GM23338 (cell line): ENCODE results near the gene ZFHX2. TPM values are rescaled to one million over a fixed set of nuclear protein-coding genes. Genes with fewer than 3 reads are reported as not detected.
A peak's percentile ranks its signal among the peaks of the same experiment; 100 is the strongest.

ENCODE experiments used
- ATAC-seq: fragments of 200-7000 bp; cut with Tn5 transposase; 3 replicates; pipeline ENCODE4 v1.9.1; 2020
- DNase-seq: peaks from one replicate; pipeline ENCODE4 v3.0.0-alpha.2; 2015; ENCODE audit warnings: low spot score
- H2AFZ ChIP-seq: fragments of 200-600 bp; sonication (generic); 2 replicates; pipeline ENCODE4 v1.8.0; 2016; ENCODE audit warnings: antibody characterized with exemption, mild to moderate bottlenecking, moderate library complexity
- H3F3A ChIP-seq: fragments of 200-600 bp; sonication (generic); replicated peaks from 2 replicates; pipeline ENCODE4 v1.8.0; 2017; ENCODE audit warnings: antibody characterized with exemption, mixed run types, low read depth
- H3K27ac ChIP-seq: fragments of 200-600 bp; sonication (generic); 2 replicates; pipeline ENCODE4 v1.6.1; 2016; ENCODE audit warnings: low read depth
- H3K27me3 ChIP-seq: fragments of 200-600 bp; sonication (generic); 2 replicates; pipeline ENCODE4 v1.8.0; 2016; ENCODE audit warnings: mild to moderate bottlenecking, mixed run types, moderate library complexity; ENCODE audit not compliant: insufficient read depth
- H3K36me3 ChIP-seq: fragments of 200-600 bp; sonication (generic); 2 replicates; pipeline ENCODE4 v1.8.0; 2016; ENCODE audit warnings: mild to moderate bottlenecking; ENCODE audit not compliant: insufficient read depth
- H3K4me1 ChIP-seq: fragments of 200-600 bp; sonication (generic); 2 replicates; pipeline ENCODE4 v1.8.0; 2016; ENCODE audit warnings: mild to moderate bottlenecking, moderate library complexity; ENCODE audit not compliant: insufficient read depth
- H3K4me2 ChIP-seq: fragments of 200-600 bp; sonication (generic); 2 replicates; pipeline ENCODE4 v1.7.1; 2017; ENCODE audit warnings: mixed run types
- H3K4me3 ChIP-seq: fragments of 200-600 bp; sonication (generic); 2 replicates; pipeline ENCODE4 v1.6.1; 2016; ENCODE audit warnings: mixed run types
- H3K79me2 ChIP-seq: fragments of 200-600 bp; sonication (generic); replicated peaks from 2 replicates; pipeline ENCODE4 v1.8.0; 2017; ENCODE audit warnings: mild to moderate bottlenecking; ENCODE audit not compliant: insufficient read depth
- H3K9me2 ChIP-seq: fragments of 200-600 bp; sonication (generic); 2 replicates; pipeline ENCODE4 v1.8.0; 2017; ENCODE audit not compliant: insufficient read depth
- H4K20me1 ChIP-seq: fragments of 200-600 bp; sonication (generic); replicated peaks from 2 replicates; pipeline ENCODE4 v1.8.0; 2017; ENCODE audit warnings: mild to moderate bottlenecking; ENCODE audit not compliant: insufficient read depth
- H3K27ac Mint-ChIP-seq: 2 replicates; pipeline ENCODE4 v1.8.0; 2020; ENCODE audit warnings: inconsistent platforms, mild to moderate bottlenecking, moderate library complexity, mixed read lengths
- H3K27me3 Mint-ChIP-seq: 3 replicates; pipeline ENCODE4 v1.8.0; 2022; ENCODE audit warnings: low read depth, mild to moderate bottlenecking, moderate library complexity, mixed read lengths, inconsistent platforms; ENCODE audit not compliant: insufficient read depth, poor library complexity
- H3K36me3 Mint-ChIP-seq: 3 replicates; pipeline ENCODE4 v1.8.0; 2021; ENCODE audit warnings: low read depth, mild to moderate bottlenecking, inconsistent platforms, moderate library complexity, mixed read lengths
- H3K4me1 Mint-ChIP-seq: 3 replicates; pipeline ENCODE4 v1.8.0; 2020; ENCODE audit warnings: mild to moderate bottlenecking, inconsistent platforms, mixed read lengths
- H3K4me3 Mint-ChIP-seq: 3 replicates; pipeline ENCODE4 v1.8.0; 2021; ENCODE audit warnings: moderate library complexity, mild to moderate bottlenecking, inconsistent platforms, mixed read lengths
- H3K9me3 Mint-ChIP-seq: 3 replicates; pipeline ENCODE4 v1.8.0; 2020; ENCODE audit warnings: moderate library complexity, mild to moderate bottlenecking, inconsistent platforms, mixed read lengths
- CTCF ChIP-seq, 2 experiments: fragments of 200-600 bp in 1 of 2; sonication (generic) in 1 of 2; conservative IDR thresholded peaks; 2 replicates each; pipeline versions ENCODE4 v1.5.1 to v1.6.1; 2016 to 2017; ENCODE audit warnings: antibody characterized with exemption in 2 of 2, low read depth in 2 of 2, mild to moderate bottlenecking in 2 of 2, moderate library complexity in 1 of 2
- EZH2 ChIP-seq: fragments of 200-600 bp; sonication (generic); IDR thresholded peaks from one replicate; pipeline ENCODE4 v1.8.0; 2017; ENCODE audit warnings: antibody characterized with exemption, mild to moderate bottlenecking, low read depth; ENCODE audit not compliant: unreplicated experiment
- EZH2phosphoT487 ChIP-seq: fragments of 200-600 bp; sonication (generic); IDR thresholded peaks from one replicate; pipeline ENCODE4 v1.8.1; 2018; ENCODE audit warnings: antibody characterized with exemption; ENCODE audit not compliant: unreplicated experiment
- NANOG ChIP-seq: IDR thresholded peaks from 2 replicates; pipeline ENCODE4 v1.6.1; 2016; ENCODE audit warnings: antibody characterized with exemption, borderline replicate concordance
- polyA plus RNA-seq: library from polyadenylated mRNA; unstranded; fragments of >200 nt; fragmentation: Nextera tagmentation; extraction: Ambion mirVana; gene quantifications from 2 replicates; pipeline ENCODE4 v1.2.1, GENCODE V29; 2016
- total RNA-seq: library from RNA; depleted of rRNA; stranded (reverse); fragments of >200 nt; shearing (Covaris generic); gene quantifications from 2 replicates; pipeline ENCODE4 v1.2.3, GENCODE V29; 2014
- TF ChIP-seq, protein P1 (sequence below): IDR thresholded peaks from one replicate; pipeline ENCODE4 v1.6.1; 2018; ENCODE audit warnings: antibody characterized with exemption; ENCODE audit not compliant: unreplicated experiment

Gene ZFHX2
- total and polyA plus RNA-seq, 2 experiments from 2014 or later: 11.6 to 18.5 TPM

- TF ChIP-seq CTCF (conservative IDR thresholded peaks at IDR 0.05; ENCODE audit: low read depth in 2 of 2): no peak
These were observed 12.1 kb upstream of the ZFHX2 start (continued) for GRCh38 chr14:23563473-23564180.

DNA sequence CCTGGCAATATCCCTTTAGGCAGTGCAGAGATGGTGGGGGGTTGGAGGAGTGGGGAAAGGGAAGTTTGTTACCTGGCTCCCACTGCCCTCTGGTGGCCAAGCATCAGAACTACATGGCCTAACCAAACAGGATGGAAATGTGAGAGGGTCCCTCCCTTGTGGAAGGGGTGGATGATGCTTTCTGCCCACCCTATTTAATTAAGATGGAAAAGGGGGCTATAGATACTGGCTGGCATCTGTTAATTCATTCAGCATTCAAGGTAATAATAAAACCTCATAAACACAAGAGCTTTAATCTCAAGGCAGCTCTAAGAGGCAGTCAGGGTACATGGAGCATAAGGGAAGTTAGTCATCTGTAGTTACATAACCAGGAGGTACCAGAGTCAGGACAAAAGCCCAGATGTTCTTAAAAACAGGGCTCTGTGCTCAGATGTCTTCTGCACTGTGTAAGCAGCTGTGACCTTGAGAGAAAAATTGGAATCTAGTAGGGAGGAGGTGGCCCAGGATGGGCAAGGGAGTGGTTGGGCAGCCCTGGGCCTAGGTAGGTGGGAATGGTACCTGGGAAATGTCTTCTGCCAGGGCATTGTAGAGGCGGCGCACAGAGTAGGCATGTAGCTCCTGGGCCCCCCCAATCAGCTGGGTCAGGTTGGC, 11.4 kb upstream of the ZFHX2 start:
- Mint-ChIP-seq H3K36me3 (peaks cover 54% of the 10 kb centered on the region), H3K4me3 (no peak overlapping the region; the same call in 2 of the 3 replicates), H3K27ac (no peak overlapping the region), H3K4me1 (peaks cover 33% of the 10 kb centered on the region), H3K9me3 (no peaks in the 10 kb centered on the region; the same call in 2 of the 3 replicates), H3K27me3 (peaks cover 39% of the 10 kb centered on the region)
- Histone ChIP-seq H3K27ac (no peak overlapping the region), H3K4me3 (no peak overlapping the region), H3F3A (peaks cover 9% of the 10 kb centered on the region; the same call in 1 of the 2 replicates), H2AFZ (no peak overlapping the region), H3K4me1 (peaks cover 26% of the 10 kb centered on the region), H3K4me2 (no peak overlapping the region), H3K36me3 (no peaks in the 10 kb centered on the region; the same call in 1 of the 2 replicates), H4K20me1 (no peaks in the 10 kb centered on the region; the same call in 1 of the 2 replicates), H3K27me3 (no peaks in the 10 kb centered on the region), H3K9me2 (no peaks in the 10 kb centered on the region), H3K79me2 (peaks cover 3% of the 10 kb centered on the region)
- ATAC-seq (peak; percentile 22), DNase-seq (peak; percentile 90)
- TF ChIP-seq EZH2 (no peak), EZH2phosphoT487 (no peak), CTCF (conservative IDR thresholded peaks at IDR 0.05; ENCODE audit: low read depth in 2 of 2) (peak; percentile 95 to 98), NANOG (no peak)
- TF ChIP-seq, protein P1, sequence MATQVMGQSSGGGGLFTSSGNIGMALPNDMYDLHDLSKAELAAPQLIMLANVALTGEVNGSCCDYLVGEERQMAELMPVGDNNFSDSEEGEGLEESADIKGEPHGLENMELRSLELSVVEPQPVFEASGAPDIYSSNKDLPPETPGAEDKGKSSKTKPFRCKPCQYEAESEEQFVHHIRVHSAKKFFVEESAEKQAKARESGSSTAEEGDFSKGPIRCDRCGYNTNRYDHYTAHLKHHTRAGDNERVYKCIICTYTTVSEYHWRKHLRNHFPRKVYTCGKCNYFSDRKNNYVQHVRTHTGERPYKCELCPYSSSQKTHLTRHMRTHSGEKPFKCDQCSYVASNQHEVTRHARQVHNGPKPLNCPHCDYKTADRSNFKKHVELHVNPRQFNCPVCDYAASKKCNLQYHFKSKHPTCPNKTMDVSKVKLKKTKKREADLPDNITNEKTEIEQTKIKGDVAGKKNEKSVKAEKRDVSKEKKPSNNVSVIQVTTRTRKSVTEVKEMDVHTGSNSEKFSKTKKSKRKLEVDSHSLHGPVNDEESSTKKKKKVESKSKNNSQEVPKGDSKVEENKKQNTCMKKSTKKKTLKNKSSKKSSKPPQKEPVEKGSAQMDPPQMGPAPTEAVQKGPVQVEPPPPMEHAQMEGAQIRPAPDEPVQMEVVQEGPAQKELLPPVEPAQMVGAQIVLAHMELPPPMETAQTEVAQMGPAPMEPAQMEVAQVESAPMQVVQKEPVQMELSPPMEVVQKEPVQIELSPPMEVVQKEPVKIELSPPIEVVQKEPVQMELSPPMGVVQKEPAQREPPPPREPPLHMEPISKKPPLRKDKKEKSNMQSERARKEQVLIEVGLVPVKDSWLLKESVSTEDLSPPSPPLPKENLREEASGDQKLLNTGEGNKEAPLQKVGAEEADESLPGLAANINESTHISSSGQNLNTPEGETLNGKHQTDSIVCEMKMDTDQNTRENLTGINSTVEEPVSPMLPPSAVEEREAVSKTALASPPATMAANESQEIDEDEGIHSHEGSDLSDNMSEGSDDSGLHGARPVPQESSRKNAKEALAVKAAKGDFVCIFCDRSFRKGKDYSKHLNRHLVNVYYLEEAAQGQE: no peak
